ENCODE data around the gene MELK.

GRCh38 chr9:36550135-36550534 lies 22.6 kb upstream of the MELK start:
- TF ChIP-seq CTCF (conservative IDR thresholded peaks at IDR 0.05 in 1 of 2, IDR thresholded peaks at IDR 0.05 in 1 of 2; ENCODE audit: low read depth in 1 of 2, low read length in 2 of 2), result no peak
- no peak for TF ChIP-seq EZH2 (IDR thresholded peaks at IDR 0.05; ENCODE audit: low read length, missing control alignments)
